GM12878 (cell line): ENCODE data around the gene ANKRD33B. TPM values are rescaled to one million over a fixed set of nuclear protein-coding genes. Genes with fewer than 3 reads are reported as not detected.

Source experiments
- ATAC-seq: fragments of 200-7000 bp; cut with Tn5 transposase; 3 replicates; pipeline ENCODE4 v1.9.1; 2020; ENCODE audit warnings: mild to moderate bottlenecking, moderate library complexity
- BruUV-seq: library from RNA; stranded (reverse); fragments of 400-500 nt; replicated peaks from 2 replicates; lab custom pipeline; 2021; lab: Mats Ljungman, UMichigan
- CTCF ChIA-PET: fragments of 300-600 bp; sonication (Branson Sonifier 250); formaldehyde crosslinking; extraction: SDS; loops from one replicate; lab custom pipeline; 2021; ENCODE audit warnings: inconsistent platforms; lab: Yijun Ruan, JAX
- POLR2A ChIA-PET: fragments of 350-600 bp; formaldehyde crosslinking; extraction: SDS; loops from one replicate; lab custom pipeline; 2021; ENCODE audit warnings: inconsistent platforms; lab: Charles Lee
- RAD21 ChIA-PET: fragments of 300-600 bp; sonication (Branson Sonifier 250); formaldehyde crosslinking; loops from one replicate; lab custom pipeline; 2023; ENCODE audit warnings: antibody characterized with exemption; ENCODE audit not compliant: unreplicated experiment; lab: Charles Lee
- SMC1A ChIA-PET: fragments of 300-600 bp; sonication (Branson Sonifier 250); formaldehyde crosslinking; loops from one replicate; lab custom pipeline; 2023; ENCODE audit not compliant: unreplicated experiment, uncharacterized antibody; lab: Charles Lee
- DNase-seq: peaks from one replicate; pipeline ENCODE4 v3.0.0-alpha.2; 2011; ENCODE audit warnings: low read depth, low spot score
- FAIRE-seq: peaks from 3 replicates; lab custom pipeline; 2011; peaks lifted over from hg19 to GRCh38; lab: Jason Lieb, UNC
- H2AFZ ChIP-seq: 2 replicates; pipeline ENCODE4 v1.6.0; 2011; ENCODE audit warnings: low read depth, low read length, control low read depth; ENCODE audit not compliant: control insufficient read depth
- H3K27ac ChIP-seq: 2 replicates; pipeline ENCODE4 v1.5.1; 2011; ENCODE audit warnings: control low read depth; ENCODE audit not compliant: control insufficient read depth, insufficient read depth
- H3K27me3 ChIP-seq, 2 experiments: replicated peaks in 1 of 2; 2 replicates each; pipeline versions ENCODE4 v1.6.0 to v1.6.1; 2011; ENCODE audit warnings: low read length in 1 of 2; ENCODE audit not compliant: control insufficient read depth in 2 of 2, insufficient read depth in 2 of 2
- H3K36me3 ChIP-seq, 2 experiments: 2 replicates each; pipeline ENCODE4 v1.5.1; 2011; ENCODE audit warnings: low read length in 1 of 2; ENCODE audit not compliant: control insufficient read depth in 2 of 2, insufficient read depth in 2 of 2
- H3K4me1 ChIP-seq: 2 replicates; pipeline ENCODE4 v1.6.1; 2011; ENCODE audit warnings: mild to moderate bottlenecking, low read length, moderate library complexity, mixed read lengths; ENCODE audit not compliant: control insufficient read depth, insufficient read depth
- H3K4me2 ChIP-seq: 2 replicates; pipeline ENCODE4 v1.6.0; 2011; ENCODE audit warnings: control low read depth; ENCODE audit not compliant: control insufficient read depth, insufficient read depth
- H3K4me3 ChIP-seq: fragments of 200-600 bp; sonication (generic); 2 replicates; pipeline ENCODE4 v1.5.1; 2016
- H3K79me2 ChIP-seq: 2 replicates; pipeline ENCODE4 v1.6.0; 2011; ENCODE audit warnings: low read length; ENCODE audit not compliant: control insufficient read depth, insufficient read depth
- H3K9ac ChIP-seq: 2 replicates; pipeline ENCODE4 v1.8.0; 2011; ENCODE audit warnings: low read length, control low read depth, mixed read lengths; ENCODE audit not compliant: control insufficient read depth, insufficient read depth
- H3K9me3 ChIP-seq: replicated peaks from 3 replicates; pipeline ENCODE4 v1.5.1; 2011; ENCODE audit warnings: mild to moderate bottlenecking, low read length; ENCODE audit not compliant: control insufficient read depth, insufficient read depth
- H4K20me1 ChIP-seq: 2 replicates; pipeline ENCODE4 v1.6.0; 2011; ENCODE audit not compliant: control insufficient read depth, insufficient read depth
- BCLAF1 ChIP-seq: fragments of 450-650 bp; IDR thresholded peaks from 2 replicates; pipeline ENCODE4 v1.6.1; 2017; ENCODE audit warnings: antibody characterized with exemption, mild to moderate bottlenecking, moderate library complexity
- EP300 ChIP-seq, 2 experiments: fragments of 150-350 bp in 1 of 2; IDR thresholded peaks; 2 replicates each; pipeline ENCODE4 v1.6.1; 2011 to 2012; ENCODE audit warnings: low read depth in 2 of 2, low read length in 2 of 2, borderline replicate concordance in 1 of 2, improper control_type of control experiment in 1 of 2, inconsistent platforms in 1 of 2; ENCODE audit not compliant: control insufficient read depth in 1 of 2
- NFXL1 ChIP-seq: fragments of 450-650 bp; IDR thresholded peaks from 2 replicates; pipeline ENCODE4 v1.6.1; 2017; ENCODE audit warnings: antibody characterized with exemption, mild to moderate bottlenecking, borderline replicate concordance
- PBX3 ChIP-seq: IDR thresholded peaks from 2 replicates; pipeline ENCODE4 v1.6.1; 2011; ENCODE audit warnings: mild to moderate bottlenecking, low read depth, low read length, moderate library complexity; ENCODE audit not compliant: insufficient replicate concordance
- SMC3 ChIP-seq: IDR thresholded peaks from 2 replicates; pipeline ENCODE4 v1.6.1; 2011; ENCODE audit warnings: low read length, improper control_type of control experiment, borderline replicate concordance
- SREBF2 ChIP-seq: IDR thresholded peaks from 2 replicates; pipeline ENCODE4 v1.6.1; 2012; ENCODE audit warnings: mild to moderate bottlenecking, low read length
- ZNF622 ChIP-seq: fragments of 450-650 bp; IDR thresholded peaks from 2 replicates; pipeline ENCODE4 v1.6.1; 2017; ENCODE audit warnings: mild to moderate bottlenecking, inconsistent platforms
- ZSCAN29 ChIP-seq: fragments of 450-650 bp; IDR thresholded peaks from 2 replicates; pipeline ENCODE4 v1.6.1; 2017; ENCODE audit warnings: mild to moderate bottlenecking, moderate library complexity
- ZZZ3 ChIP-seq: IDR thresholded peaks from 2 replicates; pipeline ENCODE4 v1.6.1; 2011; ENCODE audit warnings: low read depth; ENCODE audit not compliant: control insufficient read depth, insufficient read length
- WGBS: methylation state at CpG from one replicate; pipeline ENCODE4 v1.1.6; 2016; ENCODE audit warnings: low lambda C conversion rate; ENCODE audit not compliant: insufficient replicate concordance, insufficient coverage; ENCODE audit errors: missing lambda C conversion rate; 5-methylcytosine and 5-hydroxymethylcytosine counted together
- in situ Hi-C: fragments of 300-500 bp; cut with MboI; formaldehyde crosslinking; loops from 9 replicates; pipeline ENCODE4 v1.14.3; 2018; ENCODE audit warnings: mixed read lengths
- intact Hi-C: fragments of 100-400 bp; cut with micrococcal nuclease; formaldehyde crosslinking; loops from one replicate; pipeline ENCODE4 v1.14.2; 2022; ENCODE audit not compliant: unreplicated experiment
- polyA plus RNA-seq, 11 experiments: library from polyadenylated mRNA; depleted of rRNA in 4 of 11; unstranded in 6 of 11; stranded (reverse) in 5 of 11; fragments of >200 nt; fragmentation: Nextera tagmentation in 4 of 11; fragmentation: Illumina TruSeq in 1 of 11; extraction: Ambion mirVana in 4 of 11; extraction: Trizol in 1 of 11; gene quantifications; 1 replicate in 1 of 11; 2 replicates in 10 of 11; pipeline versions ENCODE4 v1.2.1 to v1.2.3, GENCODE V29; 2011 to 2016; ENCODE audit warnings: inconsistent platforms in 2 of 11, missing spikeins in 2 of 11, low read depth in 1 of 11
- total RNA-seq, 4 experiments: library from RNA; depleted of rRNA in 3 of 4; stranded (reverse); fragments of >200 nt in 3 of 4; fragmentation: Illumina TruSeq in 1 of 4; extraction: Trizol in 1 of 4; gene quantifications; 2 replicates each; pipeline versions ENCODE4 v1.2.1 to v1.2.3, GENCODE V29; 2013 to 2021
- TF ChIP-seq, protein P1 (sequence below): IDR thresholded peaks from 2 replicates; pipeline ENCODE4 v1.6.1; 2011; ENCODE audit warnings: borderline replicate concordance, low read depth, mild to moderate bottlenecking, moderate library complexity, low read length; ENCODE audit not compliant: insufficient read depth, poor library complexity, severe bottlenecking

The ANKRD33B gene
- total and polyA plus RNA-seq, 10 of the 15 experiments (the other 5 are each of a cell fraction or from before 2014, with no cell fraction given), result 4.9 to 61.6 (median 15.6) TPM

- no peak overlapping the region for H2AFZ ChIP-seq
- intact Hi-C loops, result no loop called here
- TF ChIP-seq EP300 (IDR thresholded peaks at IDR 0.05; ENCODE audit: borderline replicate concordance in 1 of 2, control insufficient read depth in 1 of 2, low read depth in 2 of 2, low read length in 2 of 2) (no peak), SREBF2 (no peak), ZZZ3 (no peak), SMC3 (no peak), PBX3 (no peak), ZSCAN29 (no peak), BCLAF1 (no peak), NFXL1 (no peak), ZNF622 (no peak)
- TF ChIP-seq, protein P1, sequence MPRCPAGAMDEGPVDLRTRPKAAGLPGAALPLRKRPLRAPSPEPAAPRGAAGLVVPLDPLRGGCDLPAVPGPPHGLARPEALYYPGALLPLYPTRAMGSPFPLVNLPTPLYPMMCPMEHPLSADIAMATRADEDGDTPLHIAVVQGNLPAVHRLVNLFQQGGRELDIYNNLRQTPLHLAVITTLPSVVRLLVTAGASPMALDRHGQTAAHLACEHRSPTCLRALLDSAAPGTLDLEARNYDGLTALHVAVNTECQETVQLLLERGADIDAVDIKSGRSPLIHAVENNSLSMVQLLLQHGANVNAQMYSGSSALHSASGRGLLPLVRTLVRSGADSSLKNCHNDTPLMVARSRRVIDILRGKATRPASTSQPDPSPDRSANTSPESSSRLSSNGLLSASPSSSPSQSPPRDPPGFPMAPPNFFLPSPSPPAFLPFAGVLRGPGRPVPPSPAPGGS, result no peak
- no peaks in the 10 kb centered on the region for H3K79me2 ChIP-seq
- CTCF ChIA-PET, result interaction anchor here (1.1 kb wide), 1 partner anchor 21 kb away, joined by 3 read pairs; no protein-coding TSS in a partner anchor
- H3K9me3 ChIP-seq, result no peaks in the 10 kb centered on the region
- 65% methylated on average over 9 of the region's 9 CpGs for WGBS
- POLR2A ChIA-PET, result no interaction called here
- no peaks in the 10 kb centered on the region for H3K36me3 ChIP-seq
- no peak overlapping the region for H3K4me2 ChIP-seq
- FAIRE-seq (no peak), DNase-seq (no peak), ATAC-seq (no peak)
- no peak overlapping the region for H3K4me3 ChIP-seq
- no peaks in the 10 kb centered on the region for H3K4me1 ChIP-seq
- in situ Hi-C loops, result no loop called here
- H4K20me1 ChIP-seq, result no peaks in the 10 kb centered on the region
- H3K27ac ChIP-seq, result no peak overlapping the region
- BruUV-seq, result no TSS peak
- no peaks in the 10 kb centered on the region for H3K27me3 ChIP-seq
- RAD21 ChIA-PET, result no interaction called here
- H3K9ac ChIP-seq, result no peak overlapping the region
- SMC1A ChIA-PET, result interaction anchor here (1.5 kb wide), 1 partner anchor 214 kb away, joined by 5 read pairs; no protein-coding TSS in a partner anchor
Measured at GRCh38 chr5:10665799-10666198, 101.9 kb downstream of the ANKRD33B start.
